K562 (cell line): ENCODE measurements around the gene ADORA2A. TPM values are rescaled to one million over a fixed set of nuclear protein-coding genes. Genes with fewer than 3 reads are reported as not detected.

Experiments
- C11orf30 ChIP-seq: fragments of 450-650 bp; IDR thresholded peaks from 2 replicates; pipeline ENCODE4 v1.6.1; 2016; ENCODE audit warnings: low read depth, mild to moderate bottlenecking
- CBFA2T2 ChIP-seq: fragments of 450-650 bp; conservative IDR thresholded peaks from 2 replicates; pipeline ENCODE4 v1.6.1; 2017; ENCODE audit warnings: mild to moderate bottlenecking
- CEBPZ ChIP-seq: fragments of 150-350 bp; IDR thresholded peaks from 2 replicates; pipeline ENCODE4 v1.6.1; 2014; ENCODE audit warnings: low read depth, mild to moderate bottlenecking, low read length, borderline replicate concordance
- ETV6 ChIP-seq, 3 experiments: fragments of 150-350 bp in 1 of 3; sonication (generic) in 1 of 3; formaldehyde crosslinking in 1 of 3; IDR thresholded peaks; 2 replicates each; pipeline versions ENCODE4 v1.6.1 to v1.8.0; 2014 to 2022; ENCODE audit warnings: borderline replicate concordance in 2 of 3, low read depth in 2 of 3, antibody characterized with exemption in 1 of 3, low read length in 1 of 3, mild to moderate bottlenecking in 1 of 3, missing genetic modification reagents in 1 of 3
- FOXA1 ChIP-seq: fragments of 450-650 bp; IDR thresholded peaks from 2 replicates; pipeline ENCODE4 v1.6.1; 2016; ENCODE audit warnings: mild to moderate bottlenecking, borderline replicate concordance
- HDGF ChIP-seq: fragments of 450-650 bp; IDR thresholded peaks from 2 replicates; pipeline ENCODE4 v1.6.1; 2016
- HNRNPH1 ChIP-seq: fragments of 200-400 bp; formaldehyde crosslinking; optimal IDR thresholded peaks from 2 replicates; pipeline ENCODE3; 2017; ENCODE audit warnings: low read depth, mild to moderate bottlenecking, low read length, moderate library complexity
- KDM4B ChIP-seq, 2 experiments: fragments of 450-650 bp in 1 of 2; sonication (generic) in 1 of 2; IDR thresholded peaks; 2 replicates each; pipeline ENCODE4 v1.6.1; 2016 to 2017; ENCODE audit warnings: borderline replicate concordance in 2 of 2, antibody characterized with exemption in 1 of 2, low read depth in 1 of 2, mild to moderate bottlenecking in 1 of 2
- MAFG ChIP-seq: fragments of 450-650 bp; conservative IDR thresholded peaks from 2 replicates; pipeline ENCODE4 v1.6.1; 2016; ENCODE audit warnings: missing genetic modification characterization, missing compliant biosample characterization
- MIER1 ChIP-seq: fragments of 450-650 bp; IDR thresholded peaks from 2 replicates; pipeline ENCODE4 v1.6.1; 2016; ENCODE audit warnings: antibody characterized with exemption, mild to moderate bottlenecking, low read depth
- NFE2 ChIP-seq: IDR thresholded peaks from 2 replicates; pipeline ENCODE4 v1.6.1; 2014; ENCODE audit warnings: antibody characterized with exemption, low read depth
- NR3C1 ChIP-seq: sonication (generic); formaldehyde crosslinking; IDR thresholded peaks from 2 replicates; pipeline ENCODE4 v1.8.1; 2022; ENCODE audit warnings: missing genetic modification reagents
- SMARCE1 ChIP-seq: fragments of 450-650 bp; IDR thresholded peaks from 2 replicates; pipeline ENCODE4 v1.7.1; 2016; ENCODE audit warnings: mild to moderate bottlenecking
- TAF15 ChIP-seq: fragments of 200-400 bp; formaldehyde crosslinking; IDR thresholded peaks from 2 replicates; pipeline ENCODE4 v1.6.1; 2017; ENCODE audit warnings: mild to moderate bottlenecking, low read depth, low read length, moderate library complexity
- ZNF589 ChIP-seq: fragments of 200-800 bp; sonication (Bioruptor generic); IDR thresholded peaks from 2 replicates; pipeline ENCODE4 v1.6.1; 2016; ENCODE audit warnings: low read depth, missing genetic modification characterization, missing compliant biosample characterization
- polyA plus RNA-seq, 8 experiments: library from polyadenylated mRNA; depleted of rRNA in 4 of 8; stranded (reverse) in 5 of 8; unstranded in 3 of 8; fragments of >200 nt; fragmentation: Nextera tagmentation in 2 of 8; fragmentation: Illumina TruSeq in 1 of 8; extraction: Ambion mirVana in 2 of 8; extraction: Trizol in 1 of 8; gene quantifications; 2 replicates each; pipeline versions ENCODE4 v1.2.1 to v1.2.3, GENCODE V29; 2011 to 2014; ENCODE audit warnings: inconsistent platforms in 1 of 8, missing spikeins in 1 of 8
- total RNA-seq, 7 experiments: library from RNA; depleted of rRNA in 6 of 7; stranded (reverse); fragments of >200 nt in 6 of 7; fragmentation: Illumina TruSeq in 2 of 7; extraction: Trizol in 2 of 7; gene quantifications; 2 replicates each; pipeline versions ENCODE4 v1.2.1 to v1.2.3, GENCODE V29; 2011 to 2021; ENCODE audit warnings: low replicate concordance in 1 of 7
- TF ChIP-seq, protein P1 (sequence below): fragments of 250-450 bp; sonication (Bioruptor Pico); IDR thresholded peaks from 2 replicates; pipeline ENCODE4 v1.6.1; 2021; ENCODE audit warnings: mild to moderate bottlenecking
- TF ChIP-seq, protein P2 (sequence below): sonication (generic); formaldehyde crosslinking; IDR thresholded peaks from 2 replicates; pipeline ENCODE4 v1.8.0; 2022; ENCODE audit warnings: mild to moderate bottlenecking, missing genetic modification reagents

ADORA2A gene
- total and polyA plus RNA-seq, 9 of the 15 experiments (the other 6 are each of a cell fraction or from before 2014, with no cell fraction given) = 0.15 to 2.1 (median 0.66) TPM; not detected in 2

- TF ChIP-seq CEBPZ (no peak), NFE2 (peak; percentile 31; the same call in 1 of the 2 replicates), FOXA1 (no peak), MIER1 (no peak), NR3C1 (CRISPR knock-in tag) (no peak), CBFA2T2 (no peak), HDGF (no peak), SMARCE1 (no peak), MAFG (peak; percentile 53; the same call in 1 of the 2 replicates), ZNF589 (CRISPR knock-in tag) (no peak), HNRNPH1 (no peak), C11orf30 (peak; percentile 40), ETV6 (IDR thresholded peaks at IDR 0.05; ENCODE audit: borderline replicate concordance in 1 of 2, low read depth in 2 of 2, low read length in 1 of 2) (no peak), ETV6 (CRISPR knock-in tag; IDR thresholded peaks at IDR 0.05; ENCODE audit: borderline replicate concordance) (no peak), KDM4B (IDR thresholded peaks at IDR 0.05; ENCODE audit: borderline replicate concordance in 2 of 2, low read depth in 1 of 2) (no peak), TAF15 (no peak)
- TF ChIP-seq, protein P1, sequence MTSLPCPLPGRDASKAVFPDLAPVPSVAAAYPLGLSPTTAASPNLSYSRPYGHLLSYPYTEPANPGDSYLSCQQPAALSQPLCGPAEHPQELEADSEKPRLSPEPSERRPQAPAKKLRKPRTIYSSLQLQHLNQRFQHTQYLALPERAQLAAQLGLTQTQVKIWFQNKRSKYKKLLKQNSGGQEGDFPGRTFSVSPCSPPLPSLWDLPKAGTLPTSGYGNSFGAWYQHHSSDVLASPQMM (CRISPR knock-in tag) = no peak
- TF ChIP-seq, protein P2, sequence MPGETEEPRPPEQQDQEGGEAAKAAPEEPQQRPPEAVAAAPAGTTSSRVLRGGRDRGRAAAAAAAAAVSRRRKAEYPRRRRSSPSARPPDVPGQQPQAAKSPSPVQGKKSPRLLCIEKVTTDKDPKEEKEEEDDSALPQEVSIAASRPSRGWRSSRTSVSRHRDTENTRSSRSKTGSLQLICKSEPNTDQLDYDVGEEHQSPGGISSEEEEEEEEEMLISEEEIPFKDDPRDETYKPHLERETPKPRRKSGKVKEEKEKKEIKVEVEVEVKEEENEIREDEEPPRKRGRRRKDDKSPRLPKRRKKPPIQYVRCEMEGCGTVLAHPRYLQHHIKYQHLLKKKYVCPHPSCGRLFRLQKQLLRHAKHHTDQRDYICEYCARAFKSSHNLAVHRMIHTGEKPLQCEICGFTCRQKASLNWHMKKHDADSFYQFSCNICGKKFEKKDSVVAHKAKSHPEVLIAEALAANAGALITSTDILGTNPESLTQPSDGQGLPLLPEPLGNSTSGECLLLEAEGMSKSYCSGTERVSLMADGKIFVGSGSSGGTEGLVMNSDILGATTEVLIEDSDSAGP = no peak
Observed at GRCh38 chr22:24453853-24454252, 26.5 kb downstream of the ADORA2A start (continued).
